Measurements from ENCODE around the gene ETDC.

DNA sequence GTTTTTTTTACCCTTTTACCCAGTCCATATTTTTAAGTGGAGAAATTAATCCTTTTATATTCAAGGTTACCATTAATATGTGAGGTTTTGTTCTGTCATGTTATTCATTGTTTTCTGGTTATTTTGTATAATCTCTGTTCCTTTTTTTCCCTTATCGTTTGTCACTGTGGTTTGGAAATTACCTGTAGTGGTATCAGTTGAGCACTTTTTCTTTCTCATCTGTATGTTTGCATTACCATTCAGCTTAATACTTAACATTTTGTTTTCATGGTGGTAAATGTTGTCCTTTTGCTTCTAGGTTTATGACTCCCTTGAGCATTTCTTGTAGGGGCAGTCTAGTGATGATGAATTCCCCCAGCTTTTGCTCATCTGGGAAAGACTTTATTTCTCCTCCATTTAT, 6.6 kb downstream of the ETDC start:
- TF ChIP-seq, protein P1, sequence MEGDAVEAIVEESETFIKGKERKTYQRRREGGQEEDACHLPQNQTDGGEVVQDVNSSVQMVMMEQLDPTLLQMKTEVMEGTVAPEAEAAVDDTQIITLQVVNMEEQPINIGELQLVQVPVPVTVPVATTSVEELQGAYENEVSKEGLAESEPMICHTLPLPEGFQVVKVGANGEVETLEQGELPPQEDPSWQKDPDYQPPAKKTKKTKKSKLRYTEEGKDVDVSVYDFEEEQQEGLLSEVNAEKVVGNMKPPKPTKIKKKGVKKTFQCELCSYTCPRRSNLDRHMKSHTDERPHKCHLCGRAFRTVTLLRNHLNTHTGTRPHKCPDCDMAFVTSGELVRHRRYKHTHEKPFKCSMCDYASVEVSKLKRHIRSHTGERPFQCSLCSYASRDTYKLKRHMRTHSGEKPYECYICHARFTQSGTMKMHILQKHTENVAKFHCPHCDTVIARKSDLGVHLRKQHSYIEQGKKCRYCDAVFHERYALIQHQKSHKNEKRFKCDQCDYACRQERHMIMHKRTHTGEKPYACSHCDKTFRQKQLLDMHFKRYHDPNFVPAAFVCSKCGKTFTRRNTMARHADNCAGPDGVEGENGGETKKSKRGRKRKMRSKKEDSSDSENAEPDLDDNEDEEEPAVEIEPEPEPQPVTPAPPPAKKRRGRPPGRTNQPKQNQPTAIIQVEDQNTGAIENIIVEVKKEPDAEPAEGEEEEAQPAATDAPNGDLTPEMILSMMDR (IDR thresholded peaks at IDR 0.05) = no peak
- TF ChIP-seq FOXK1 (CRISPR knock-in tag; IDR thresholded peaks at IDR 0.05) (no peak), NFYB (CRISPR knock-in tag; conservative IDR thresholded peaks at IDR 0.05; ENCODE audit: low read depth) (no peak), OVOL2 (CRISPR knock-in tag; IDR thresholded peaks at IDR 0.05; ENCODE audit: borderline replicate concordance) (no peak), MXD4 (CRISPR knock-in tag; IDR thresholded peaks at IDR 0.05; ENCODE audit: borderline replicate concordance) (no peak)
- TF ChIP-seq, protein P2, sequence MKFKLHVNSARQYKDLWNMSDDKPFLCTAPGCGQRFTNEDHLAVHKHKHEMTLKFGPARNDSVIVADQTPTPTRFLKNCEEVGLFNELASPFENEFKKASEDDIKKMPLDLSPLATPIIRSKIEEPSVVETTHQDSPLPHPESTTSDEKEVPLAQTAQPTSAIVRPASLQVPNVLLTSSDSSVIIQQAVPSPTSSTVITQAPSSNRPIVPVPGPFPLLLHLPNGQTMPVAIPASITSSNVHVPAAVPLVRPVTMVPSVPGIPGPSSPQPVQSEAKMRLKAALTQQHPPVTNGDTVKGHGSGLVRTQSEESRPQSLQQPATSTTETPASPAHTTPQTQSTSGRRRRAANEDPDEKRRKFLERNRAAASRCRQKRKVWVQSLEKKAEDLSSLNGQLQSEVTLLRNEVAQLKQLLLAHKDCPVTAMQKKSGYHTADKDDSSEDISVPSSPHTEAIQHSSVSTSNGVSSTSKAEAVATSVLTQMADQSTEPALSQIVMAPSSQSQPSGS (CRISPR knock-in tag; IDR thresholded peaks at IDR 0.05; ENCODE audit: borderline replicate concordance, low read depth) = no peak
- TF ChIP-seq, protein P3, sequence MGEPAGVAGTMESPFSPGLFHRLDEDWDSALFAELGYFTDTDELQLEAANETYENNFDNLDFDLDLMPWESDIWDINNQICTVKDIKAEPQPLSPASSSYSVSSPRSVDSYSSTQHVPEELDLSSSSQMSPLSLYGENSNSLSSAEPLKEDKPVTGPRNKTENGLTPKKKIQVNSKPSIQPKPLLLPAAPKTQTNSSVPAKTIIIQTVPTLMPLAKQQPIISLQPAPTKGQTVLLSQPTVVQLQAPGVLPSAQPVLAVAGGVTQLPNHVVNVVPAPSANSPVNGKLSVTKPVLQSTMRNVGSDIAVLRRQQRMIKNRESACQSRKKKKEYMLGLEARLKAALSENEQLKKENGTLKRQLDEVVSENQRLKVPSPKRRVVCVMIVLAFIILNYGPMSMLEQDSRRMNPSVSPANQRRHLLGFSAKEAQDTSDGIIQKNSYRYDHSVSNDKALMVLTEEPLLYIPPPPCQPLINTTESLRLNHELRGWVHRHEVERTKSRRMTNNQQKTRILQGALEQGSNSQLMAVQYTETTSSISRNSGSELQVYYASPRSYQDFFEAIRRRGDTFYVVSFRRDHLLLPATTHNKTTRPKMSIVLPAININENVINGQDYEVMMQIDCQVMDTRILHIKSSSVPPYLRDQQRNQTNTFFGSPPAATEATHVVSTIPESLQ (CRISPR knock-in tag; IDR thresholded peaks at IDR 0.05) = no peak
- TF ChIP-seq, protein P4, sequence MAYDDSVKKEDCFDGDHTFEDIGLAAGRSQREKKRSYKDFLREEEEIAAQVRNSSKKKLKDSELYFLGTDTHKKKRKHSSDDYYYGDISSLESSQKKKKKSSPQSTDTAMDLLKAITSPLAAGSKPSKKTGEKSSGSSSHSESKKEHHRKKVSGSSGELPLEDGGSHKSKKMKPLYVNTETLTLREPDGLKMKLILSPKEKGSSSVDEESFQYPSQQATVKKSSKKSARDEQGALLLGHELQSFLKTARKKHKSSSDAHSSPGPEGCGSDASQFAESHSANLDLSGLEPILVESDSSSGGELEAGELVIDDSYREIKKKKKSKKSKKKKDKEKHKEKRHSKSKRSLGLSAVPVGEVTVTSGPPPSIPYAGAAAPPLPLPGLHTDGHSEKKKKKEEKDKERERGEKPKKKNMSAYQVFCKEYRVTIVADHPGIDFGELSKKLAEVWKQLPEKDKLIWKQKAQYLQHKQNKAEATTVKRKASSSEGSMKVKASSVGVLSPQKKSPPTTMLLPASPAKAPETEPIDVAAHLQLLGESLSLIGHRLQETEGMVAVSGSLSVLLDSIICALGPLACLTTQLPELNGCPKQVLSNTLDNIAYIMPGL (CRISPR knock-in tag; IDR thresholded peaks at IDR 0.05) = no peak
- TF ChIP-seq, protein P5, sequence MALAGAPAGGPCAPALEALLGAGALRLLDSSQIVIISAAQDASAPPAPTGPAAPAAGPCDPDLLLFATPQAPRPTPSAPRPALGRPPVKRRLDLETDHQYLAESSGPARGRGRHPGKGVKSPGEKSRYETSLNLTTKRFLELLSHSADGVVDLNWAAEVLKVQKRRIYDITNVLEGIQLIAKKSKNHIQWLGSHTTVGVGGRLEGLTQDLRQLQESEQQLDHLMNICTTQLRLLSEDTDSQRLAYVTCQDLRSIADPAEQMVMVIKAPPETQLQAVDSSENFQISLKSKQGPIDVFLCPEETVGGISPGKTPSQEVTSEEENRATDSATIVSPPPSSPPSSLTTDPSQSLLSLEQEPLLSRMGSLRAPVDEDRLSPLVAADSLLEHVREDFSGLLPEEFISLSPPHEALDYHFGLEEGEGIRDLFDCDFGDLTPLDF (CRISPR knock-in tag; IDR thresholded peaks at IDR 0.05) = no peak
- TF ChIP-seq, protein P6, sequence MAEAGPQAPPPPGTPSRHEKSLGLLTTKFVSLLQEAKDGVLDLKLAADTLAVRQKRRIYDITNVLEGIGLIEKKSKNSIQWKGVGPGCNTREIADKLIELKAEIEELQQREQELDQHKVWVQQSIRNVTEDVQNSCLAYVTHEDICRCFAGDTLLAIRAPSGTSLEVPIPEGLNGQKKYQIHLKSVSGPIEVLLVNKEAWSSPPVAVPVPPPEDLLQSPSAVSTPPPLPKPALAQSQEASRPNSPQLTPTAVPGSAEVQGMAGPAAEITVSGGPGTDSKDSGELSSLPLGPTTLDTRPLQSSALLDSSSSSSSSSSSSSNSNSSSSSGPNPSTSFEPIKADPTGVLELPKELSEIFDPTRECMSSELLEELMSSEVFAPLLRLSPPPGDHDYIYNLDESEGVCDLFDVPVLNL (CRISPR knock-in tag; IDR thresholded peaks at IDR 0.05; ENCODE audit: borderline replicate concordance, low read depth) = no peak
- TF ChIP-seq, protein P7, sequence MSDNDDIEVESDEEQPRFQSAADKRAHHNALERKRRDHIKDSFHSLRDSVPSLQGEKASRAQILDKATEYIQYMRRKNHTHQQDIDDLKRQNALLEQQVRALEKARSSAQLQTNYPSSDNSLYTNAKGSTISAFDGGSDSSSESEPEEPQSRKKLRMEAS (CRISPR knock-in tag; IDR thresholded peaks at IDR 0.05) = no peak
- TF ChIP-seq, protein P8, sequence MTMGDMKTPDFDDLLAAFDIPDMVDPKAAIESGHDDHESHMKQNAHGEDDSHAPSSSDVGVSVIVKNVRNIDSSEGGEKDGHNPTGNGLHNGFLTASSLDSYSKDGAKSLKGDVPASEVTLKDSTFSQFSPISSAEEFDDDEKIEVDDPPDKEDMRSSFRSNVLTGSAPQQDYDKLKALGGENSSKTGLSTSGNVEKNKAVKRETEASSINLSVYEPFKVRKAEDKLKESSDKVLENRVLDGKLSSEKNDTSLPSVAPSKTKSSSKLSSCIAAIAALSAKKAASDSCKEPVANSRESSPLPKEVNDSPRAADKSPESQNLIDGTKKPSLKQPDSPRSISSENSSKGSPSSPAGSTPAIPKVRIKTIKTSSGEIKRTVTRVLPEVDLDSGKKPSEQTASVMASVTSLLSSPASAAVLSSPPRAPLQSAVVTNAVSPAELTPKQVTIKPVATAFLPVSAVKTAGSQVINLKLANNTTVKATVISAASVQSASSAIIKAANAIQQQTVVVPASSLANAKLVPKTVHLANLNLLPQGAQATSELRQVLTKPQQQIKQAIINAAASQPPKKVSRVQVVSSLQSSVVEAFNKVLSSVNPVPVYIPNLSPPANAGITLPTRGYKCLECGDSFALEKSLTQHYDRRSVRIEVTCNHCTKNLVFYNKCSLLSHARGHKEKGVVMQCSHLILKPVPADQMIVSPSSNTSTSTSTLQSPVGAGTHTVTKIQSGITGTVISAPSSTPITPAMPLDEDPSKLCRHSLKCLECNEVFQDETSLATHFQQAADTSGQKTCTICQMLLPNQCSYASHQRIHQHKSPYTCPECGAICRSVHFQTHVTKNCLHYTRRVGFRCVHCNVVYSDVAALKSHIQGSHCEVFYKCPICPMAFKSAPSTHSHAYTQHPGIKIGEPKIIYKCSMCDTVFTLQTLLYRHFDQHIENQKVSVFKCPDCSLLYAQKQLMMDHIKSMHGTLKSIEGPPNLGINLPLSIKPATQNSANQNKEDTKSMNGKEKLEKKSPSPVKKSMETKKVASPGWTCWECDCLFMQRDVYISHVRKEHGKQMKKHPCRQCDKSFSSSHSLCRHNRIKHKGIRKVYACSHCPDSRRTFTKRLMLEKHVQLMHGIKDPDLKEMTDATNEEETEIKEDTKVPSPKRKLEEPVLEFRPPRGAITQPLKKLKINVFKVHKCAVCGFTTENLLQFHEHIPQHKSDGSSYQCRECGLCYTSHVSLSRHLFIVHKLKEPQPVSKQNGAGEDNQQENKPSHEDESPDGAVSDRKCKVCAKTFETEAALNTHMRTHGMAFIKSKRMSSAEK (CRISPR knock-in tag; IDR thresholded peaks at IDR 0.05; ENCODE audit: borderline replicate concordance) = no peak

Measured in WTC11 (cell line).